IMR-90 (cell line): Measurements from ENCODE around the gene FCHO1. TPM values are rescaled to one million over a fixed set of nuclear protein-coding genes. Genes with fewer than 3 reads are reported as not detected.

ENCODE experiments used
- ATAC-seq: fragments of 200-7000 bp; cut with Tn5 transposase; 2 replicates; pipeline ENCODE4 v1.9.1; 2020; ENCODE audit warnings: low read depth, mild to moderate bottlenecking, moderate library complexity
- BruUV-seq: library from RNA; stranded (reverse); fragments of 400-500 nt; replicated peaks from 2 replicates; lab custom pipeline; 2021; lab: Mats Ljungman, UMichigan
- CTCF ChIA-PET: fragments of 300-600 bp; formaldehyde crosslinking; extraction: SDS; loops from one replicate; lab custom pipeline; 2021; ENCODE audit warnings: antibody characterized with exemption; lab: Yijun Ruan, JAX
- POLR2A ChIA-PET: fragments of 300-600 bp; sonication (Branson Sonifier 250); formaldehyde crosslinking; loops from one replicate; lab custom pipeline; 2022; ENCODE audit warnings: antibody characterized with exemption; ENCODE audit not compliant: unreplicated experiment; lab: Charles Lee
- DNase-seq: peaks from one replicate; pipeline ENCODE4 v3.0.0; 2013
- H2AFZ ChIP-seq: replicated peaks from 2 replicates; pipeline ENCODE3; 2013; ENCODE audit warnings: low read length, mild to moderate bottlenecking; ENCODE audit not compliant: poor library complexity
- H2AK5ac ChIP-seq: 2 replicates; pipeline ENCODE4 v1.6.1; 2013; ENCODE audit warnings: low read depth, low read length, inconsistent platforms
- H2AK9ac ChIP-seq: replicated peaks from 2 replicates; pipeline ENCODE3; 2013; ENCODE audit warnings: mild to moderate bottlenecking, low read depth, low read length, moderate library complexity; ENCODE audit not compliant: poor library complexity
- H2BK120ac ChIP-seq: 2 replicates; pipeline ENCODE4 v1.6.1; 2013; ENCODE audit warnings: low read depth, low read length, inconsistent platforms
- H2BK15ac ChIP-seq: 3 replicates; pipeline ENCODE4 v1.6.1; 2013; ENCODE audit warnings: low read depth, low read length, inconsistent platforms
- H2BK20ac ChIP-seq: 2 replicates; pipeline ENCODE4 v1.6.1; 2013; ENCODE audit warnings: low read depth, mild to moderate bottlenecking, inconsistent platforms, low read length, moderate library complexity
- H2BK5ac ChIP-seq: 2 replicates; pipeline ENCODE4 v1.6.1; 2013; ENCODE audit warnings: mild to moderate bottlenecking, low read depth, low read length, inconsistent platforms; ENCODE audit not compliant: poor library complexity, severe bottlenecking
- H3K14ac ChIP-seq: replicated peaks from 2 replicates; pipeline ENCODE4 v1.6.1; 2013; ENCODE audit warnings: low read depth, low read length, inconsistent platforms
- H3K18ac ChIP-seq: 2 replicates; pipeline ENCODE4 v1.6.1; 2013; ENCODE audit warnings: low read depth, low read length, control low read depth
- H3K23ac ChIP-seq: 2 replicates; pipeline ENCODE4 v1.6.1; 2013; ENCODE audit warnings: low read depth, low read length, inconsistent platforms
- H3K27ac ChIP-seq: 2 replicates; pipeline ENCODE4 v1.5.1; 2013; ENCODE audit warnings: mild to moderate bottlenecking, control low read depth, low read length; ENCODE audit not compliant: insufficient read depth
- H3K27me3 ChIP-seq: 2 replicates; pipeline ENCODE4 v1.6.1; 2013; ENCODE audit warnings: low read length; ENCODE audit not compliant: control insufficient read depth, insufficient read depth
- H3K36me3 ChIP-seq: 2 replicates; pipeline ENCODE4 v1.6.1; 2013; ENCODE audit warnings: low read length, mixed read lengths; ENCODE audit not compliant: control insufficient read depth, insufficient read depth
- H3K4ac ChIP-seq: 2 replicates; pipeline ENCODE4 v1.6.1; 2013; ENCODE audit warnings: low read depth, low read length, inconsistent platforms
- H3K4me1 ChIP-seq: 2 replicates; pipeline ENCODE4 v1.6.1; 2013; ENCODE audit warnings: low read length, mixed read lengths; ENCODE audit not compliant: control insufficient read depth, insufficient read depth
- H3K4me2 ChIP-seq: 2 replicates; pipeline ENCODE4 v1.6.1; 2013; ENCODE audit warnings: low read depth, mild to moderate bottlenecking, control low read depth, low read length, moderate library complexity
- H3K4me3 ChIP-seq: 2 replicates; pipeline ENCODE4 v1.5.1; 2013; ENCODE audit warnings: low read depth, mild to moderate bottlenecking, control low read depth, low read length, moderate library complexity; ENCODE audit not compliant: insufficient read depth
- H3K56ac ChIP-seq: 2 replicates; pipeline ENCODE4 v1.6.1; 2013; ENCODE audit warnings: low read length, inconsistent platforms; ENCODE audit not compliant: insufficient read depth; ENCODE audit errors: extremely low read depth
- H3K79me1 ChIP-seq, 2 experiments: 2 replicates each; pipeline ENCODE4 v1.6.1; 2013; ENCODE audit warnings: low read length in 2 of 2, inconsistent platforms in 1 of 2, low read depth in 1 of 2
- H3K9ac ChIP-seq: 2 replicates; pipeline ENCODE4 v1.6.1; 2013; ENCODE audit warnings: low read depth, low read length, control low read depth
- H3K9me1 ChIP-seq: 2 replicates; pipeline ENCODE4 v1.6.1; 2013; ENCODE audit warnings: low read length, inconsistent platforms; ENCODE audit not compliant: insufficient read depth
- H3K9me3 ChIP-seq: 2 replicates; pipeline ENCODE4 v1.6.1; 2013; ENCODE audit warnings: low read length; ENCODE audit not compliant: control insufficient read depth, insufficient read depth
- H4K20me1 ChIP-seq: 2 replicates; pipeline ENCODE4 v1.6.1; 2013; ENCODE audit warnings: low read length, inconsistent platforms; ENCODE audit not compliant: insufficient read depth
- H4K5ac ChIP-seq: 2 replicates; pipeline ENCODE4 v1.6.1; 2013; ENCODE audit warnings: mild to moderate bottlenecking, low read depth, low read length, control low read depth
- H4K8ac ChIP-seq, 2 experiments: 2 replicates each; pipeline ENCODE4 v1.6.1; 2013; ENCODE audit warnings: low read depth in 2 of 2, low read length in 2 of 2, control low read depth in 1 of 2, inconsistent platforms in 1 of 2
- H4K91ac ChIP-seq: 2 replicates; pipeline ENCODE4 v1.6.1; 2013; ENCODE audit warnings: low read depth, low read length, inconsistent platforms; ENCODE audit not compliant: insufficient read depth
- BHLHE40 ChIP-seq: fragments of 150-350 bp; IDR thresholded peaks from 2 replicates; pipeline ENCODE4 v1.6.1; 2016; ENCODE audit warnings: mild to moderate bottlenecking, low read depth, low read length
- CEBPB ChIP-seq: IDR thresholded peaks from 2 replicates; pipeline ENCODE4 v1.6.1; 2012; ENCODE audit warnings: low read depth, low read length, improper control_type of control experiment
- CHD1 ChIP-seq: IDR thresholded peaks from 2 replicates; pipeline ENCODE4 v1.6.1; 2012; ENCODE audit warnings: low read depth, low read length, improper control_type of control experiment
- FOS ChIP-seq: fragments of 150-350 bp; IDR thresholded peaks from 2 replicates; pipeline ENCODE4 v1.6.1; 2016; ENCODE audit warnings: low read depth, low read length
- MAFK ChIP-seq: IDR thresholded peaks from 2 replicates; pipeline ENCODE4 v1.6.1; 2012; ENCODE audit warnings: low read depth, low read length, improper control_type of control experiment
- MXI1 ChIP-seq: IDR thresholded peaks from 2 replicates; pipeline ENCODE4 v1.6.1; 2012; ENCODE audit warnings: low read depth, mild to moderate bottlenecking, low read length, moderate library complexity, borderline replicate concordance
- POLR2A ChIP-seq: IDR thresholded peaks from 2 replicates; pipeline ENCODE4 v1.6.1; 2012; ENCODE audit warnings: mild to moderate bottlenecking, low read depth, low read length
- RAD21 ChIP-seq: IDR thresholded peaks from 2 replicates; pipeline ENCODE4 v1.6.1; 2012; ENCODE audit warnings: low read length, improper control_type of control experiment
- RFX5 ChIP-seq: IDR thresholded peaks from 2 replicates; pipeline ENCODE4 v1.8.0; 2012; ENCODE audit warnings: low read depth, mild to moderate bottlenecking, low read length, moderate library complexity
- SMC3 ChIP-seq: fragments of 150-350 bp; IDR thresholded peaks from 2 replicates; pipeline ENCODE4 v1.6.1; 2016; ENCODE audit warnings: low read depth, mild to moderate bottlenecking, antibody characterized with exemption, low read length, moderate library complexity
- WGBS, 2 experiments: methylation state at CpG; one replicate each; pipeline versions ENCODE4 v1.1.5 to v1.1.7; 2013; ENCODE audit warnings: missing lambda C conversion rate in 2 of 2; ENCODE audit not compliant: insufficient read length in 1 of 2; ENCODE audit errors: extremely low coverage in 2 of 2; 5-methylcytosine and 5-hydroxymethylcytosine counted together
- dilution Hi-C: fragments of 300-500 bp; cut with HindIII; formaldehyde crosslinking; loops from one replicate; pipeline ENCODE4 v1.14.3; 2018; ENCODE audit warnings: low sequenced_read_pairs; ENCODE audit not compliant: unreplicated experiment
- in situ Hi-C: fragments of 300-500 bp; cut with MboI; formaldehyde crosslinking; loops from 3 replicates; pipeline ENCODE4 v1.14.3; 2019; ENCODE audit warnings: low sequenced_read_pairs, inconsistent platforms, mixed read lengths
- intact Hi-C: fragments of 100-400 bp; cut with micrococcal nuclease; formaldehyde crosslinking; loops from 2 replicates; pipeline ENCODE4 v1.10.0; 2022
- polyA plus RNA-seq, 3 experiments: library from polyadenylated mRNA; depleted of rRNA; stranded (reverse); fragments of >200 nt; gene quantifications; 2 replicates each; pipeline ENCODE4 v1.2.3, GENCODE V29; 2012; ENCODE audit warnings: low replicate concordance in 1 of 3
- total RNA-seq: library from RNA; depleted of rRNA; stranded (reverse); fragments of >200 nt; gene quantifications from 2 replicates; pipeline ENCODE4 v1.2.3, GENCODE V29; 2012
- TF ChIP-seq, protein P1 (sequence below): fragments of 150-350 bp; IDR thresholded peaks from 2 replicates; pipeline ENCODE4 v1.6.1; 2017; ENCODE audit warnings: mild to moderate bottlenecking, antibody characterized with exemption, low read length, low read depth
- TF ChIP-seq, protein P2 (sequence below): fragments of 150-350 bp; IDR thresholded peaks from 2 replicates; pipeline ENCODE4 v1.6.1; 2016; ENCODE audit warnings: low read depth, mild to moderate bottlenecking, low read length, moderate library complexity, borderline replicate concordance
- TF ChIP-seq, protein P3 (sequence below): conservative IDR thresholded peaks from 2 replicates; pipeline ENCODE4 v1.5.1; 2012; ENCODE audit warnings: mild to moderate bottlenecking, low read depth, low read length, improper control_type of control experiment

FCHO1 gene
- total and polyA plus RNA-seq, 2 of the 4 experiments (the other 2 are of a cell fraction), result 0.18 to 1.0 TPM

DNA sequence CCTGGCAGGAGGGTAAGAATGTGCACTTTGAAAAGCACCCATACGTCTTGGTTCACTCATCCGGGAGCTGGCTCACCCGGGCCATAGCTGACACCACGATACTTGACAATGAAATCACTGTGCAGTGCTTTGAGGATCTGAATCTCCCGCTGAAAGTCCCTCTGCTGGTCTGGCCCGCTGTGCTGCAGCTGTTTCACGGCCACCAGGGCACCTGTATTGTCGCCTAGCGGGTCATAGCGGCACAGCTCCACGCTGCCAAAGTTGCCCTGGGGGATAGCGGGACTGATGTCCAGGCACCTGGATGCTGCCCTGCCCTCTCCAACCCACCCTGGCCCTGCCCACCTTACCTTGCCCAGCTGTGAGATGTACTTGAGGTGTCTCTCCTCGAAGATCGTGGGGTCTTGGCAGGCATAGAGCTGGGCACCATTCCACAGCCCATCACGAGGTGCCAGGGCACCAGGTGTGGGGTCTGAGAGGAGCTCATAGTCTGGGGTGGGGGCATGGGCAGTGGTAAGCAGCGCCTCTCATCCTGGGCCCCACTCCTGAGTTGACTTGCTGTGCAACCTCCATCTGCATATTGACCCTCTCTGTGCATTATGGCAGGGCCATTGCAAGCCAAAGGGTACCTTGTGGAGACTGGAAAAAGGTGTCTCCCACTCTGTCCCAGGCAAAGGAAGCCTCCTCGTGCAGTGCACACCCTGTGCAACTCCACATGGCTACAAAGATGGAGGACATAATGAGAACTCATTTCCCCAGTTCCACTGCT lies 81.3 kb downstream of the FCHO1 start:
- no peaks in the 10 kb centered on the region for H3K36me3 ChIP-seq
- DNase-seq (no peak), ATAC-seq (no peak)
- intact Hi-C loops, result no loop called here
- no peak overlapping the region for H3K23ac ChIP-seq
- no peak overlapping the region for H3K18ac ChIP-seq
- BruUV-seq, result no TSS peak
- dilution Hi-C loops, result no loop called here
- H3K4ac ChIP-seq, result no peak overlapping the region
- H3K4me3 ChIP-seq, result no peak overlapping the region
- no peaks in the 10 kb centered on the region for H3K9me3 ChIP-seq
- no peak overlapping the region for H2AK9ac ChIP-seq
- H2AK5ac ChIP-seq, result no peak overlapping the region
- no peak overlapping the region for H4K91ac ChIP-seq
- no peak overlapping the region for H3K4me2 ChIP-seq
- no peak overlapping the region for H4K5ac ChIP-seq
- CTCF ChIA-PET, result interaction anchor here (0.6 to 0.7 kb wide), 3 partner anchors 23 to 73 kb away, joined by 3 to 6 read pairs (median 4); no protein-coding TSS in a partner anchor
- H2BK15ac ChIP-seq, result no peak overlapping the region
- no peaks in the 10 kb centered on the region for H4K20me1 ChIP-seq
- H3K27me3 ChIP-seq, result peaks cover 42% of the 10 kb centered on the region
- H2BK120ac ChIP-seq, result no peak overlapping the region
- no peak overlapping the region for H3K27ac ChIP-seq
- no peak overlapping the region for H2BK20ac ChIP-seq
- TF ChIP-seq BHLHE40 (no peak), SMC3 (no peak), MAFK (no peak), RFX5 (no peak), MXI1 (no peak), CEBPB (no peak), RAD21 (no peak), FOS (no peak), CHD1 (no peak), POLR2A (no peak)
- TF ChIP-seq, protein P1, sequence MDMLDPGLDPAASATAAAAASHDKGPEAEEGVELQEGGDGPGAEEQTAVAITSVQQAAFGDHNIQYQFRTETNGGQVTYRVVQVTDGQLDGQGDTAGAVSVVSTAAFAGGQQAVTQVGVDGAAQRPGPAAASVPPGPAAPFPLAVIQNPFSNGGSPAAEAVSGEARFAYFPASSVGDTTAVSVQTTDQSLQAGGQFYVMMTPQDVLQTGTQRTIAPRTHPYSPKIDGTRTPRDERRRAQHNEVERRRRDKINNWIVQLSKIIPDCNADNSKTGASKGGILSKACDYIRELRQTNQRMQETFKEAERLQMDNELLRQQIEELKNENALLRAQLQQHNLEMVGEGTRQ, result no peak
- TF ChIP-seq, protein P2, sequence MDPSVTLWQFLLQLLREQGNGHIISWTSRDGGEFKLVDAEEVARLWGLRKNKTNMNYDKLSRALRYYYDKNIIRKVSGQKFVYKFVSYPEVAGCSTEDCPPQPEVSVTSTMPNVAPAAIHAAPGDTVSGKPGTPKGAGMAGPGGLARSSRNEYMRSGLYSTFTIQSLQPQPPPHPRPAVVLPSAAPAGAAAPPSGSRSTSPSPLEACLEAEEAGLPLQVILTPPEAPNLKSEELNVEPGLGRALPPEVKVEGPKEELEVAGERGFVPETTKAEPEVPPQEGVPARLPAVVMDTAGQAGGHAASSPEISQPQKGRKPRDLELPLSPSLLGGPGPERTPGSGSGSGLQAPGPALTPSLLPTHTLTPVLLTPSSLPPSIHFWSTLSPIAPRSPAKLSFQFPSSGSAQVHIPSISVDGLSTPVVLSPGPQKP, result no peak
- TF ChIP-seq, protein P3, sequence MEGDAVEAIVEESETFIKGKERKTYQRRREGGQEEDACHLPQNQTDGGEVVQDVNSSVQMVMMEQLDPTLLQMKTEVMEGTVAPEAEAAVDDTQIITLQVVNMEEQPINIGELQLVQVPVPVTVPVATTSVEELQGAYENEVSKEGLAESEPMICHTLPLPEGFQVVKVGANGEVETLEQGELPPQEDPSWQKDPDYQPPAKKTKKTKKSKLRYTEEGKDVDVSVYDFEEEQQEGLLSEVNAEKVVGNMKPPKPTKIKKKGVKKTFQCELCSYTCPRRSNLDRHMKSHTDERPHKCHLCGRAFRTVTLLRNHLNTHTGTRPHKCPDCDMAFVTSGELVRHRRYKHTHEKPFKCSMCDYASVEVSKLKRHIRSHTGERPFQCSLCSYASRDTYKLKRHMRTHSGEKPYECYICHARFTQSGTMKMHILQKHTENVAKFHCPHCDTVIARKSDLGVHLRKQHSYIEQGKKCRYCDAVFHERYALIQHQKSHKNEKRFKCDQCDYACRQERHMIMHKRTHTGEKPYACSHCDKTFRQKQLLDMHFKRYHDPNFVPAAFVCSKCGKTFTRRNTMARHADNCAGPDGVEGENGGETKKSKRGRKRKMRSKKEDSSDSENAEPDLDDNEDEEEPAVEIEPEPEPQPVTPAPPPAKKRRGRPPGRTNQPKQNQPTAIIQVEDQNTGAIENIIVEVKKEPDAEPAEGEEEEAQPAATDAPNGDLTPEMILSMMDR, result no peak
- in situ Hi-C loops, result no loop called here
- POLR2A ChIA-PET, result no interaction called here
- H4K8ac ChIP-seq, result no peak overlapping the region
- no peak overlapping the region for H2BK5ac ChIP-seq
- H3K9ac ChIP-seq, result no peak overlapping the region
- no peak overlapping the region for H3K56ac ChIP-seq
- H3K79me1 ChIP-seq, result no peaks in the 10 kb centered on the region
- H2AFZ ChIP-seq, result no peak overlapping the region
- peaks cover 2% of the 10 kb centered on the region; the same call in 1 of the 2 replicates for H3K4me1 ChIP-seq
- 83% methylated on average over 12 of the region's 17 CpGs; no CpG with 5 or more reads in 1 of the 2 experiments for WGBS, 2 experiments
- no peaks in the 10 kb centered on the region for H3K9me1 ChIP-seq
- H3K14ac ChIP-seq, result no peak overlapping the region
